Peyer's patch (tissue), 4 donors: Measurements from ENCODE around the gene SAMD5. TPM values are rescaled to one million over a fixed set of nuclear protein-coding genes. Genes with fewer than 3 reads are reported as not detected.

Experiments used
- DNase-seq, 3 donors: peaks; one replicate each; pipeline ENCODE4 v3.0.0-alpha.2; 2017 to 2019
- H3K27ac ChIP-seq, 4 donors: fragments of 200-600 bp; sonication (generic); one replicate each; pipeline ENCODE4 v1.5.1; 2016 to 2019
- H3K27me3 ChIP-seq, 2 donors: fragments of 200-600 bp; sonication (generic); one replicate each; pipeline ENCODE4 v1.5.1; 2019
- H3K36me3 ChIP-seq, 3 donors: fragments of 200-600 bp; sonication (generic); one replicate each; pipeline ENCODE4 v1.5.1; 2016 to 2019
- H3K4me1 ChIP-seq, 4 donors: fragments of 200-600 bp; sonication (generic); one replicate each; pipeline ENCODE4 v1.5.1; 2016 to 2019
- H3K4me3 ChIP-seq, 4 donors: fragments of 200-600 bp; sonication (generic); 1 replicate in 3 of 4; 2 replicates in 1 of 4; pipeline ENCODE4 v1.5.1; 2016 to 2019; ENCODE audit warnings: mild to moderate bottlenecking in 1 of 4
- H3K9me3 ChIP-seq, 4 donors: fragments of 200-600 bp; sonication (generic); one replicate each; pipeline ENCODE4 v1.5.1; 2016 to 2019; ENCODE audit warnings: mild to moderate bottlenecking in 1 of 4
- POLR2A ChIP-seq, 2 donors: fragments of 450-650 bp; IDR thresholded peaks; one replicate each; pipeline ENCODE4 v1.5.1; 2017; ENCODE audit warnings: antibody characterized with exemption in 2 of 2, mild to moderate bottlenecking in 2 of 2, moderate library complexity in 2 of 2
- total RNA-seq, 4 donors: library from RNA; depleted of rRNA; stranded (reverse); fragments of >200 nt; gene quantifications; one replicate each; pipeline ENCODE4 v1.1.0, GENCODE V29; 2016
- TF ChIP-seq, protein P1 (sequence below), 6 experiments: fragments of 450-650 bp in 4 of 6; fragments of 200-600 bp in 2 of 6; sonication (generic) in 1 of 6; IDR thresholded peaks; one replicate each; pipeline ENCODE4 v1.5.1; 2017 to 2019; ENCODE audit warnings: antibody characterized with exemption in 6 of 6, mild to moderate bottlenecking in 3 of 6, moderate library complexity in 1 of 6

SAMD5 gene
- total RNA-seq, 4 donors from 2014 or later, result 7.4 to 13.3 (median 9.3) TPM

DNA sequence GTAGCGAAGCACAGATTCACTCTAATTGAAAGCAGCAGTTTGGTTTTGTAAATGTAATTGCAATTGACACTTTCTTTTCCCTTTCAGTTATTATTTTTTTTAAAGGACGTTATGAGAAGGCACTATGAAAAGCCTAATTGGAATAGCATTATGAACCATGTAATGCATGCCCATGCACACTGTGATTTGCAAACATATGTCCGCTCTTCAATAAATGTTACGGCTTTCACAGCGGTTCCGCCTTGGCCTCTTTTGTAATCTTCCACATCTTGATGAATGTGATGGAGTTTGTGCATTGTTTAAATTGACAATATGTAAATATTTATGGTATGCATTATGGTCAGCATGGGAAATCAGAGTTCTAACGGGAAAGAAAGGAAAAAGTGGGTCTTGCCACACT is 61.3 kb downstream of the SAMD5 start:
- H3K27ac ChIP-seq, result no peak overlapping the region
- H3K4me3 ChIP-seq, result no peak overlapping the region
- H3K36me3 ChIP-seq, result no peaks in the 10 kb centered on the region
- no peak for TF ChIP-seq POLR2A (IDR thresholded peaks at IDR 0.05)
- TF ChIP-seq, protein P1, sequence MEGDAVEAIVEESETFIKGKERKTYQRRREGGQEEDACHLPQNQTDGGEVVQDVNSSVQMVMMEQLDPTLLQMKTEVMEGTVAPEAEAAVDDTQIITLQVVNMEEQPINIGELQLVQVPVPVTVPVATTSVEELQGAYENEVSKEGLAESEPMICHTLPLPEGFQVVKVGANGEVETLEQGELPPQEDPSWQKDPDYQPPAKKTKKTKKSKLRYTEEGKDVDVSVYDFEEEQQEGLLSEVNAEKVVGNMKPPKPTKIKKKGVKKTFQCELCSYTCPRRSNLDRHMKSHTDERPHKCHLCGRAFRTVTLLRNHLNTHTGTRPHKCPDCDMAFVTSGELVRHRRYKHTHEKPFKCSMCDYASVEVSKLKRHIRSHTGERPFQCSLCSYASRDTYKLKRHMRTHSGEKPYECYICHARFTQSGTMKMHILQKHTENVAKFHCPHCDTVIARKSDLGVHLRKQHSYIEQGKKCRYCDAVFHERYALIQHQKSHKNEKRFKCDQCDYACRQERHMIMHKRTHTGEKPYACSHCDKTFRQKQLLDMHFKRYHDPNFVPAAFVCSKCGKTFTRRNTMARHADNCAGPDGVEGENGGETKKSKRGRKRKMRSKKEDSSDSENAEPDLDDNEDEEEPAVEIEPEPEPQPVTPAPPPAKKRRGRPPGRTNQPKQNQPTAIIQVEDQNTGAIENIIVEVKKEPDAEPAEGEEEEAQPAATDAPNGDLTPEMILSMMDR (IDR thresholded peaks at IDR 0.05), result no peak
- H3K27me3 ChIP-seq, result no peaks in the 10 kb centered on the region
- DNase-seq, result no peak
- no peaks in the 10 kb centered on the region for H3K9me3 ChIP-seq
- no peaks in the 10 kb centered on the region for H3K4me1 ChIP-seq

- H3K27me3 ChIP-seq, result no peaks in the 10 kb centered on the region
- DNase-seq, result no peak
- H3K36me3 ChIP-seq, result no peaks in the 10 kb centered on the region
- H3K4me3 ChIP-seq, result no peak overlapping the region
- TF ChIP-seq, protein P1 (IDR thresholded peaks at IDR 0.05), result no peak
- TF ChIP-seq POLR2A (IDR thresholded peaks at IDR 0.05), result no peak
- H3K27ac ChIP-seq, result no peak overlapping the region
- H3K4me1 ChIP-seq, result no peaks in the 10 kb centered on the region
- H3K9me3 ChIP-seq, result no peaks in the 10 kb centered on the region
These were observed 62.2 kb downstream of the SAMD5 start for GRCh38 chr6:147570681-147571080.

GRCh38 chr6:147577488-147577887 is 69.0 kb downstream of the SAMD5 start:
- no peaks in the 10 kb centered on the region for H3K4me1 ChIP-seq
- no peaks in the 10 kb centered on the region for H3K27me3 ChIP-seq
- H3K27ac ChIP-seq, result no peak overlapping the region
- no peak for DNase-seq
- no peaks in the 10 kb centered on the region for H3K36me3 ChIP-seq
- H3K9me3 ChIP-seq, result no peaks in the 10 kb centered on the region
- H3K4me3 ChIP-seq, result no peak overlapping the region
- TF ChIP-seq, protein P1 (IDR thresholded peaks at IDR 0.05), result no peak
- TF ChIP-seq POLR2A (IDR thresholded peaks at IDR 0.05), result no peak

DNA sequence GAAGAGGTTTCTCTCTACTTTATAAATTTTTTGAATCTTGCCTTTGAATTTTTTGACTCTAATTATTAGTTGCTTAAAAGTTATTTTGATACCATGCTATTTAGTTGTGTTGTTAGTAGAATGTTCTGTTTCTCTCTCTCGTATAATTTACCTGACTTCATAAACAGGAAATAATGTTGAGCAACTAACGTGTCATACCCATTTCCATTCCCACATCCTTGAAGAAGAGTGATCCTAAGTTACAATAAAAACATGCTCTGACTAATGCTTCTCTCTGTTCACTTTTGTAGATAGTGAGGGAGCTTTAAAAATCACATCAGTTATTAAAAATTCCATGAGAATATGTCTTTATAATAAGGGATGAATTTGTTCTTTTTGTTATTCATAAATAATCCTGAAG is 69.7 kb downstream of the SAMD5 start:
- H3K27me3 ChIP-seq, result no peaks in the 10 kb centered on the region
- no peak overlapping the region for H3K27ac ChIP-seq
- H3K36me3 ChIP-seq, result no peaks in the 10 kb centered on the region
- H3K9me3 ChIP-seq, result no peaks in the 10 kb centered on the region
- no peaks in the 10 kb centered on the region for H3K4me1 ChIP-seq
- no peak for TF ChIP-seq POLR2A (IDR thresholded peaks at IDR 0.05)
- DNase-seq, result no peak
- no peak overlapping the region for H3K4me3 ChIP-seq

DNA sequence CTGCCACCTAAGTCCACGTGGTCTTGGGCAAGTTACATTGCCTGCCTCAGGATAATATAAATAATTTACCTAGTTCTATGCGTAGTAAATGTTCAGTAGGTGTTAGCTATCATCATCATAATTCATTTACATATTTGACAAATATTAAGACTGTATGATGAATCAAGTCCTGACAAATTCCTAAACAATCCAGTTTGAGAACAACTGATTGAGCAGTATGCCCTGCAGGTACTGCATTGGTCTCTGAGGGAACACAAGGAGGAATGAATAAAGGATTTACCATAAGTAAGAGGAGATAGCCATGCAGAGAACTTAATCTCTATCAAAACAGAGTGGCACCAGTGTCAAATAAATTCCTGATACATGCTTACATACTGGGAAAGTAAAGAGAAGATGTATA is 70.4 kb downstream of the SAMD5 start:
- no peak for DNase-seq
- Histone ChIP-seq H3K36me3 (no peaks in the 10 kb centered on the region), H3K4me3 (no peak overlapping the region), H3K27ac (no peak overlapping the region), H3K27me3 (no peaks in the 10 kb centered on the region), H3K9me3 (no peaks in the 10 kb centered on the region), H3K4me1 (no peaks in the 10 kb centered on the region)
- TF ChIP-seq, protein P1 (IDR thresholded peaks at IDR 0.05), result no peak
- no peak for TF ChIP-seq POLR2A (IDR thresholded peaks at IDR 0.05)

DNA sequence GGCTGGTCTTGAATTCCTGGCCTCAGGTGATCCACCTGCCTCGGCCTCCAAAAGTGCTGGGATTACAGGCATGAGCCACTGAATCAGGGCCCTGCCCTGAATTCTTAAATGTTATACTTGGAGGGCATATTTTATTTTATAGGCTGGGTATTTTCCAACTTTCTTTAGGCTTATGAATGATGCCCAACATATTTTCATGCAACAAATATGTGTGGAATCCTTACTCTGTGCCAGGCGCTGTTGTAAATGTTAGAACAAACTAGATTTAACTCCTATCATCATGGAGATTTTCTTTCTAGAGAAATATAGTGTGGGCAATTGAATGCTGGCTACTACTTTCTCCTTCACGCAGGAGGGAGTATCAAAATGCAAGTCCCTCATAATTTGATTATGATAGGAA is 71.2 kb downstream of the SAMD5 start:
- no peak overlapping the region for H3K27ac ChIP-seq
- H3K9me3 ChIP-seq, result no peaks in the 10 kb centered on the region
- no peaks in the 10 kb centered on the region for H3K27me3 ChIP-seq
- no peak for DNase-seq
- H3K4me1 ChIP-seq, result no peaks in the 10 kb centered on the region
- H3K4me3 ChIP-seq, result no peak overlapping the region
- no peak for TF ChIP-seq POLR2A (IDR thresholded peaks at IDR 0.05)
- H3K36me3 ChIP-seq, result no peaks in the 10 kb centered on the region

DNA sequence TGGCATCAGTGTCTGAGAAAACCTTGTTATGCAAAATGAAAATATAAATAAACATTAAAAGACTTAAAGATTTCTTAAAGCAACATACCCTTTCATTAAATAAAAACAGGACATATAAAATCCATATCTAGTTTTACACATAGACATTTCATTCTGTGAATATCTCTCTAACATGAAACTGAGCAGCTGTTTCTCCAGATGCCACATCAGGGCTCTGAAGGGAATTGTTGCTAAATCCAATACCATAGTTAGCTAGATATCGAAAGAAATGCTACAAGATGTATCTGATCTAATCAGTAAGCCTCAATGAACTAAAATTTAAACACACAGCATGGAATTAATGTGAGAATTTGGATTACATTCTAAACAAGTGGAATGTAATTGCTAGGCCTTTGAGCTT is 74.5 kb downstream of the SAMD5 start:
- H3K36me3 ChIP-seq, result no peaks in the 10 kb centered on the region
- no peak overlapping the region for H3K4me3 ChIP-seq
- no peaks in the 10 kb centered on the region for H3K27me3 ChIP-seq
- no peak overlapping the region for H3K27ac ChIP-seq
- no peak for DNase-seq
- no peaks in the 10 kb centered on the region for H3K4me1 ChIP-seq
- H3K9me3 ChIP-seq, result no peaks in the 10 kb centered on the region
- TF ChIP-seq POLR2A (IDR thresholded peaks at IDR 0.05), result no peak
- TF ChIP-seq, protein P1 (IDR thresholded peaks at IDR 0.05), result no peak
